Measurements from ENCODE around the gene SPEN. TPM values are rescaled to one million over a fixed set of nuclear protein-coding genes. Genes with fewer than 3 reads are reported as not detected.
A peak's percentile ranks its signal among the peaks of the same experiment; 100 is the strongest.
"Not testable (repeated sequence)": the region's sequence is repeated elsewhere in the genome, so short reads cannot be mapped to it uniquely, and the experiment has no call there.

The SPEN gene
- total and polyA plus RNA-seq, 12 donors: 16.4 to 51.2 (median 30.7) TPM

DNA sequence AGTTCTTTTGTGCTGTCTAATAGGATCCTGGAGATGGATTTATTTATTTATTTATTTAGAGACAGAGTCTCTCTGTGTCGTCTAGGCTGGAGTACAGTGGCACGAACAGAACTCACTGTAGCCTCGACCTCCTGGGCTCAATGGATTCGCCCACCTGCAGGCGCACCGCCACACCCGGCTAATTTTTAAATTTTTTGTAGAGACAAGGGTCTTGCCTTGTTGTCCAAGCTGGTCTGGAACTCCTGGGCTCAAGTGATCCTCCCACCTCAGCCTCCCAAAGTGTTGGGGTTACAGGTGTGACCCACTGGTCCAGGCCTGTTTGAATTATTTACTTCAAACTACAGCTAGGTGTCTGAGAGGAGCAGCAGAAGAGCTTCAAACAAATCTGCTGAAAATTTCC lies 9.6 kb upstream of the SPEN start:
- Histone ChIP-seq H3K36me3 (replicated peaks in 1 of 2) (no peaks in the 10 kb centered on the region), H3K4me3 (no peak overlapping the region), H3K9me3 (replicated peaks in 1 of 3) (no peaks in the 10 kb centered on the region), H3K27me3 (no peaks in the 10 kb centered on the region), H3K27ac (peak overlapping the region in 3 of 5 donors; percentile 70 to 100 (median 99)), H3K4me1 (replicated peaks in 1 of 2) (peaks cover 7 to 8% of the 10 kb centered on the region in 2 donors)
- intact Hi-C loops (cut with DNase I): no loop called here
- peak in 1 of 7 donors; percentile 14 for DNase-seq
- 90 to 94% (median 92%) methylated on average over 7 of the region's 7 CpGs for WGBS, 4 donors
- no peak for TF ChIP-seq POLR2A (IDR thresholded peaks at IDR 0.05)
- TF ChIP-seq, protein P1, sequence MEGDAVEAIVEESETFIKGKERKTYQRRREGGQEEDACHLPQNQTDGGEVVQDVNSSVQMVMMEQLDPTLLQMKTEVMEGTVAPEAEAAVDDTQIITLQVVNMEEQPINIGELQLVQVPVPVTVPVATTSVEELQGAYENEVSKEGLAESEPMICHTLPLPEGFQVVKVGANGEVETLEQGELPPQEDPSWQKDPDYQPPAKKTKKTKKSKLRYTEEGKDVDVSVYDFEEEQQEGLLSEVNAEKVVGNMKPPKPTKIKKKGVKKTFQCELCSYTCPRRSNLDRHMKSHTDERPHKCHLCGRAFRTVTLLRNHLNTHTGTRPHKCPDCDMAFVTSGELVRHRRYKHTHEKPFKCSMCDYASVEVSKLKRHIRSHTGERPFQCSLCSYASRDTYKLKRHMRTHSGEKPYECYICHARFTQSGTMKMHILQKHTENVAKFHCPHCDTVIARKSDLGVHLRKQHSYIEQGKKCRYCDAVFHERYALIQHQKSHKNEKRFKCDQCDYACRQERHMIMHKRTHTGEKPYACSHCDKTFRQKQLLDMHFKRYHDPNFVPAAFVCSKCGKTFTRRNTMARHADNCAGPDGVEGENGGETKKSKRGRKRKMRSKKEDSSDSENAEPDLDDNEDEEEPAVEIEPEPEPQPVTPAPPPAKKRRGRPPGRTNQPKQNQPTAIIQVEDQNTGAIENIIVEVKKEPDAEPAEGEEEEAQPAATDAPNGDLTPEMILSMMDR (IDR thresholded peaks at IDR 0.05): no peak

DNA sequence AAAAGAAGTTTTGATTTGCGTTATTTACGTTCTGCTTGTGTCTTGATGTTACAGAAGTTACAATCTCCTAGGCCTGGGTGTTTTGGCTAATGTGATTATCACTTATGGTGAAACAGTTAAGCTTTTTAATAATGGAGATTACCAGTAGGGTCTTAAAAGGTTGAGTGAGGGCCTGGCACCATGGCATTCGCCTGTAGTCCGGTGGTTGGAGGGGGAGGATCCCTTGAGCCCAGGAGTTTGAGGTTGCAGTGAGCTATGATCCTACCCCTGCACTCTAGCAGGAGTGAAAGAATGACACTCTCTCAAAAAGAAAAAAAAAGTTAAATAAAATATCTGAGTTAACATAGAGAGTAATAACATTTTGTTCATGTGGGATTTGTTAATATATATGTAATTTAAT lies 8.8 kb upstream of the SPEN start:
- peaks cover 6 to 7% of the 10 kb centered on the region in 2 donors for H3K4me1 ChIP-seq (replicated peaks in 1 of 2)
- H3K4me3 ChIP-seq: no peak overlapping the region
- DNase-seq: peak in 1 of 7 donors; percentile 4
- H3K27me3 ChIP-seq: no peaks in the 10 kb centered on the region
- no peak overlapping the region for H3K27ac ChIP-seq
- H3K9me3 ChIP-seq (replicated peaks in 1 of 3): no peaks in the 10 kb centered on the region
- TF ChIP-seq, protein P1 (IDR thresholded peaks at IDR 0.05): no peak
- no peak for TF ChIP-seq POLR2A (IDR thresholded peaks at IDR 0.05)
- intact Hi-C loops (cut with DNase I): no loop called here
- no peaks in the 10 kb centered on the region for H3K36me3 ChIP-seq (replicated peaks in 1 of 2)
- 91 to 95% (median 92%) methylated on average over 4 of the region's 4 CpGs for WGBS, 4 donors

DNA sequence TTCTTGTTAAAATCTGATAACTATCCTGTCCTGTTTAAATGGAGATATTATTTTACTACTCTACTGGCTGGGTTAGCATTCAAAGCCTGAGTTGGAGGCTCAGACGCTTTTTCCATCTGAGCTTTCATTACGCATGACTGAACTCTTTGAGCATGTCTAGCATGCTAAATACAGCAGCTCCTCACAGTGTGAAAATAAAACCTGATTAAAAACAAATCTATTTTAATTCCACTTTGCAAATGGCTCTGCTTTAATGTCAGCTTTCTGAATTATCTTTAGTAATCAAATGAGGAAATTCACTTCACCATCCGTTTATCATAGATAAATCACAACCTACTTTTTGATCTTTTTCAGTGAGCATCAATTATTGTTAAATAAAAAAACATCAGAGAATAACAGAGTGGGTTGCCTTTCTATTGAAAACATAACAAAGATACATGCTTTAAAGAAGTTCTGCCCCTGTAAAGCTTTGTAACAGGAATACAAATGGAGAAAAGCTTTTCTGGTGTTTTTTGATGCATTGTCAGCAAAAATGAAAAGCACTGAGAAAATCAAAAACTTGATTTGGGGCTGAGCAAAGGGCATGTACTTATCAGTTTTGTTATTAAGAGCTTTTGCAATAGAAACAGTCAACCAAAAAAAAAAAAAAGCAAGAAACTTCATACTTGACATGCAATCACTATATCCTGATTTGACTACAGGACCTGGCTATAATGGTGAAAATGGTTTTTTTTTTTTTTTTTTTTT lies 3.5 kb upstream of the SPEN start:
- intact Hi-C loops (cut with DNase I): no loop called here

DNA sequence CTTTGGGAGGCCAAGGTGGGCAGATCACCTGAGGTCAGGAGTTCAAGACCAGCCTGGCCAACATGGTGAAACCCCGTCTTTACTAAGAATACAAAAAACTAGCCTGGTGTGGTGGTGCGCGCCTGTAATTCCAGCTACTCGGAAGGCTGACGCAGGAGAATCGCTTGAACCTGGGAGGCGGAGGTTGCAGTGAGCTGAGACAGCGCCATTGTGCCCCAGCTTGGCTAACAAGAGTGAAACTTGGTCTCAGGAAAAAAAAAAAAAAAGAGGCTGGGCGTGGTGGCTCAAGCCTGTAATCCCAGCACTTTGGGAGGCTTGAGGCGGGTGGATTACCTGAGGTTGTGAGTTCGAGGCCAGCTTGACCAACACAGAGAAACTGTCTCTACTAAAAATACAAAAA lies 1.5 kb upstream of the SPEN start:
- WGBS, 4 donors: 89 to 98% (median 96%) methylated on average over 11 of the region's 11 CpGs
- intact Hi-C loops (cut with DNase I); H3K9me3 ChIP-seq (replicated peaks in 1 of 3); H3K27me3 ChIP-seq; H3K36me3 ChIP-seq (replicated peaks in 1 of 2); H3K27ac ChIP-seq; H3K4me3 ChIP-seq: not testable (repeated sequence)
- peaks cover 7 to 29% of the 10 kb centered on the region in 2 donors for H3K4me1 ChIP-seq (replicated peaks in 1 of 2)
- peak in 2 of 7 donors; percentile 11 to 51 for DNase-seq

More for the DNA sequence above, 3.5 kb upstream of the SPEN start:
- no peaks in the 10 kb centered on the region for H3K27me3 ChIP-seq
- H3K36me3 ChIP-seq (replicated peaks in 1 of 2): no peaks in the 10 kb centered on the region
- H3K9me3 ChIP-seq (replicated peaks in 1 of 3): no peaks in the 10 kb centered on the region
- no peak for TF ChIP-seq POLR2A (IDR thresholded peaks at IDR 0.05)
- TF ChIP-seq, protein P1 (IDR thresholded peaks at IDR 0.05): no peak
- 63 to 72% (median 68%) methylated on average over 3 of the region's 3 CpGs for WGBS, 4 donors
- no peak overlapping the region for H3K27ac ChIP-seq
- DNase-seq: peak in 1 of 7 donors; percentile 0
- peaks cover 0 to 14% of the 10 kb centered on the region in 2 donors for H3K4me1 ChIP-seq (replicated peaks in 1 of 2)
- no peak overlapping the region for H3K4me3 ChIP-seq

DNA sequence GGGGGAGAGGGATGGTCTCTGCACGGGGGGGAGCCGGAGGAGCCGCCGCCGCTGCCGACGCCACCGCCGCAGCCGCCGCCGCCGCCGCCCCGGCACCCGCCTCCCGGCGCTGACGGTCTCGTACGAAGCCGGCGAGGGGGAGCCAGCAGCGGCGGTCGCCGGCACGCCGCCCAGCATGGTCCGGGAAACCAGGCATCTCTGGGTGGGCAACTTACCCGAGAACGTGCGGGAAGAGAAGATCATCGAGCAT lies 311 bp downstream of the SPEN start:
- Histone ChIP-seq H3K27ac (peak overlapping the region; percentile 91 to 99 (median 98)), H3K9me3 (replicated peaks in 1 of 3) (no peaks in the 10 kb centered on the region), H3K27me3 (no peaks in the 10 kb centered on the region), H3K36me3 (replicated peaks in 1 of 2) (no peaks in the 10 kb centered on the region), H3K4me3 (peak overlapping the region; percentile 69 to 96 (median 87)), H3K4me1 (replicated peaks in 1 of 2) (peaks cover 16 to 47% of the 10 kb centered on the region in 2 donors)
- TF ChIP-seq POLR2A (IDR thresholded peaks at IDR 0.05): peak in 1 of 2 donors; percentile 32
- TF ChIP-seq, protein P1 (IDR thresholded peaks at IDR 0.05): no peak
- DNase-seq: peak in 1 of 7 donors; percentile 31
- 0 to 1% (median 0%) methylated on average over 15 to 34 of the region's 34 CpGs; no CpG with 5 or more reads in 1 of the 4 donors for WGBS, 4 donors
- intact Hi-C loops (cut with DNase I): no loop called here
